K562 (cell line): ENCODE data around the gene FAM156A. TPM values are rescaled to one million over a fixed set of nuclear protein-coding genes. Genes with fewer than 3 reads are reported as not detected.

ENCODE experiments used
- ATAC-seq: fragments of 200-7000 bp; cut with Tn5 transposase; 3 replicates; pipeline ENCODE4 v1.9.1; 2020; ENCODE audit warnings: moderate library complexity
- BruUV-seq: library from RNA; stranded (reverse); fragments of 400-500 nt; replicated peaks from 2 replicates; lab custom pipeline; 2021; lab: Mats Ljungman, UMichigan
- CTCF ChIA-PET: fragments of 300-600 bp; formaldehyde crosslinking; extraction: SDS; loops from one replicate; lab custom pipeline; 2021; ENCODE audit warnings: low intra/inter-chr PET ratio; lab: Yijun Ruan, JAX
- POLR2A ChIA-PET: fragments of 300-600, 350-650 bp; sonication (Branson Sonifier 250); formaldehyde crosslinking; extraction: SDS; loops from one replicate; lab custom pipeline; 2021; ENCODE audit warnings: antibody characterized with exemption, inconsistent platforms; lab: Yijun Ruan, JAX
- DNase-seq, 4 experiments: peaks; one replicate each; pipeline versions ENCODE4 v3.0.0 to v3.0.0-alpha.2; 2011 to 2018; ENCODE audit warnings: low spot score in 3 of 4, mixed read lengths in 3 of 4; ENCODE audit errors: extremely low read depth in 1 of 4
- FAIRE-seq: peaks from 2 replicates; lab custom pipeline; 2011; peaks lifted over from hg19 to GRCh38; lab: Jason Lieb, UNC
- H2AFZ ChIP-seq: 2 replicates; pipeline ENCODE4 v1.6.0; 2011; ENCODE audit warnings: low read depth, low read length, control low read depth, inconsistent platforms
- H3K27ac ChIP-seq: fragments of 200-600 bp; 3 replicates; pipeline ENCODE4 v1.8.0; 2011; ENCODE audit warnings: low read depth, mild to moderate bottlenecking, control low read depth, inconsistent platforms, low read length, moderate library complexity, mixed read lengths; ENCODE audit errors: extremely low read depth
- H3K27me3 ChIP-seq, 2 experiments: fragments of 300-600 bp in 1 of 2; 2 replicates in 1 of 2; 3 replicates in 1 of 2; pipeline versions ENCODE4 v1.6.0 to v1.8.0; 2011; ENCODE audit warnings: inconsistent platforms in 2 of 2, low read length in 2 of 2, mild to moderate bottlenecking in 1 of 2, mixed read lengths in 1 of 2, moderate library complexity in 1 of 2; ENCODE audit not compliant: control insufficient read depth in 2 of 2, insufficient read depth in 2 of 2
- H3K36me3 ChIP-seq: fragments of 300-600 bp; 3 replicates; pipeline ENCODE4 v1.8.0; 2011; ENCODE audit warnings: mild to moderate bottlenecking, low read length, inconsistent platforms; ENCODE audit not compliant: control insufficient read depth, insufficient read depth
- H3K4me1 ChIP-seq, 2 experiments: fragments of 200-600 bp in 1 of 2; replicated peaks in 1 of 2; 2 replicates in 1 of 2; 3 replicates in 1 of 2; pipeline versions ENCODE4 v1.5.1 to v1.8.0; 2011; ENCODE audit warnings: inconsistent platforms in 2 of 2, low read length in 2 of 2, mild to moderate bottlenecking in 1 of 2, mixed read lengths in 1 of 2, moderate library complexity in 1 of 2; ENCODE audit not compliant: control insufficient read depth in 2 of 2, insufficient read depth in 2 of 2
- H3K4me2 ChIP-seq: 2 replicates; pipeline ENCODE4 v1.6.1; 2011; ENCODE audit warnings: low read length, control low read depth, inconsistent platforms, mixed read lengths; ENCODE audit not compliant: insufficient read depth
- H3K4me3 ChIP-seq: fragments of 200-600 bp; sonication (generic), shearing (Covaris generic); 2 replicates; pipeline ENCODE4 v1.5.1; 2016; ENCODE audit warnings: control low read depth, inconsistent platforms
- H3K79me2 ChIP-seq: fragments of 200-600 bp; 3 replicates; pipeline ENCODE4 v1.8.0; 2011; ENCODE audit warnings: low read length, inconsistent platforms; ENCODE audit not compliant: control insufficient read depth, insufficient read depth
- H3K9ac ChIP-seq, 2 experiments: 2 replicates each; pipeline versions ENCODE4 v1.6.0 to v1.6.1; 2011; ENCODE audit warnings: low read depth in 2 of 2, low read length in 2 of 2, control low read depth in 1 of 2, inconsistent platforms in 1 of 2, mild to moderate bottlenecking in 1 of 2, mixed read lengths in 1 of 2; ENCODE audit not compliant: insufficient read depth in 1 of 2
- H3K9me1 ChIP-seq: one replicate; pipeline ENCODE4 v1.6.0; 2011; ENCODE audit warnings: inconsistent platforms, mild to moderate bottlenecking, low read length, moderate library complexity; ENCODE audit not compliant: control insufficient read depth, insufficient read depth
- H3K9me3 ChIP-seq: replicated peaks from 2 replicates; pipeline ENCODE4 v1.5.1; 2011; ENCODE audit warnings: low read depth, low read length, inconsistent platforms; ENCODE audit not compliant: control insufficient read depth, insufficient read depth
- H4K20me1 ChIP-seq: replicated peaks from 2 replicates; pipeline ENCODE4 v1.6.1; 2011; ENCODE audit warnings: low read length, inconsistent platforms, mixed read lengths; ENCODE audit not compliant: control insufficient read depth, insufficient read depth
- CBFA2T2 ChIP-seq: fragments of 450-650 bp; conservative IDR thresholded peaks from 2 replicates; pipeline ENCODE4 v1.6.1; 2017; ENCODE audit warnings: mild to moderate bottlenecking
- ELF1 ChIP-seq: fragments of 200-800 bp; sonication (Bioruptor generic); IDR thresholded peaks from 2 replicates; pipeline ENCODE4 v1.6.1; 2016; ENCODE audit warnings: missing genetic modification characterization, missing compliant biosample characterization
- FUS ChIP-seq: fragments of 200-400 bp; formaldehyde crosslinking; optimal IDR thresholded peaks from 2 replicates; pipeline ENCODE3; 2017; ENCODE audit warnings: low read depth, low read length
- KLF1 ChIP-seq: fragments of 450-650 bp; IDR thresholded peaks from 2 replicates; pipeline ENCODE4 v1.6.1; 2016; ENCODE audit warnings: missing genetic modification characterization, missing compliant biosample characterization
- NFIC ChIP-seq: fragments of 450-650 bp; IDR thresholded peaks from 2 replicates; pipeline ENCODE4 v1.6.1; 2017; ENCODE audit warnings: mild to moderate bottlenecking, inconsistent platforms
- PCBP1 ChIP-seq: fragments of 200-400 bp; formaldehyde crosslinking; IDR thresholded peaks from 2 replicates; pipeline ENCODE4 v1.6.1; 2018; ENCODE audit warnings: mild to moderate bottlenecking, low read depth, low read length; ENCODE audit not compliant: poor library complexity, severe bottlenecking
- SNRNP70 ChIP-seq: fragments of 200-400 bp; formaldehyde crosslinking; optimal IDR thresholded peaks from 2 replicates; pipeline ENCODE3; 2017; ENCODE audit warnings: low read depth, low read length
- TEAD2 ChIP-seq: fragments of 450-650 bp; IDR thresholded peaks from 2 replicates; pipeline ENCODE4 v1.6.1; 2016; ENCODE audit warnings: missing genetic modification characterization, control low read depth, missing compliant biosample characterization
- TFAM ChIP-seq: fragments of 250-450 bp; sonication (Bioruptor Pico); conservative IDR thresholded peaks from 2 replicates; pipeline ENCODE4 v1.5.0; 2021; ENCODE audit warnings: mild to moderate bottlenecking, moderate library complexity
- ZBTB8A ChIP-seq: fragments of 450-650 bp; IDR thresholded peaks from 2 replicates; pipeline ENCODE4 v1.6.1; 2018; ENCODE audit warnings: mild to moderate bottlenecking, moderate library complexity; ENCODE audit not compliant: partially characterized antibody
- ZNF318 ChIP-seq, 2 experiments: fragments of 450-650 bp; IDR thresholded peaks; 2 replicates each; pipeline ENCODE4 v1.6.1; 2016; ENCODE audit warnings: mild to moderate bottlenecking in 2 of 2, borderline replicate concordance in 1 of 2, low read depth in 1 of 2, moderate library complexity in 1 of 2
- ZNF77 ChIP-seq: fragments of 250-450 bp; sonication (Bioruptor Pico); IDR thresholded peaks from 2 replicates; pipeline ENCODE4 v1.5.0; 2020
- WGBS: fragments of 100-300 bp; shearing (Covaris generic); methylation state at CpG from one replicate; pipeline ENCODE4 v1.1.6; 2016; ENCODE audit warnings: low coverage, mixed read lengths; ENCODE audit not compliant: insufficient coverage; ENCODE audit errors: missing lambda C conversion rate; 5-methylcytosine and 5-hydroxymethylcytosine counted together
- in situ Hi-C: fragments of 300-500 bp; cut with MboI; formaldehyde crosslinking; loops from 4 replicates; pipeline ENCODE4 v1.15.0; 2018; ENCODE audit warnings: inconsistent platforms, mixed read lengths
- intact Hi-C: fragments of 100-400 bp; cut with micrococcal nuclease; formaldehyde crosslinking; loops from 2 replicates; pipeline ENCODE4 v1.14.2; 2022
- polyA plus RNA-seq, 8 experiments: library from polyadenylated mRNA; depleted of rRNA in 4 of 8; stranded (reverse) in 5 of 8; unstranded in 3 of 8; fragments of >200 nt; fragmentation: Nextera tagmentation in 2 of 8; fragmentation: Illumina TruSeq in 1 of 8; extraction: Ambion mirVana in 2 of 8; extraction: Trizol in 1 of 8; gene quantifications; 2 replicates each; pipeline versions ENCODE4 v1.2.1 to v1.2.3, GENCODE V29; 2011 to 2014; ENCODE audit warnings: inconsistent platforms in 1 of 8, missing spikeins in 1 of 8
- total RNA-seq, 7 experiments: library from RNA; depleted of rRNA in 6 of 7; stranded (reverse); fragments of >200 nt in 6 of 7; fragmentation: Illumina TruSeq in 2 of 7; extraction: Trizol in 2 of 7; gene quantifications; 2 replicates each; pipeline versions ENCODE4 v1.2.1 to v1.2.3, GENCODE V29; 2011 to 2021; ENCODE audit warnings: low replicate concordance in 1 of 7

FAM156A gene
- total and polyA plus RNA-seq, 9 of the 15 experiments (the other 6 are each of a cell fraction or from before 2014, with no cell fraction given) = 1.9 to 20.3 (median 8.6) TPM

- CTCF ChIA-PET = interaction anchor here (0.7 kb wide), 1 partner anchor 10 kb away, joined by 3 read pairs; no protein-coding TSS in a partner anchor
- FAIRE-seq (no peak), ATAC-seq (no peak)
- TF ChIP-seq NFIC (no peak), KLF1 (no peak), CBFA2T2 (no peak), ZBTB8A (no peak), ZNF318 (IDR thresholded peaks at IDR 0.05; ENCODE audit: borderline replicate concordance in 1 of 2, low read depth in 1 of 2) (no peak), TEAD2 (tag) (no peak), SNRNP70 (no peak), FUS (no peak), PCBP1 (no peak), ELF1 (tag) (no peak), TFAM (CRISPR knock-in tag) (no peak), ZNF77 (no peak)
These were observed 45.7 kb upstream of the FAM156A start for GRCh38 chrX:53004038-53004437.

More at GRCh38 chrX:53004038-53004437, 45.7 kb upstream of the FAM156A start:
- Histone ChIP-seq H3K4me1 (no peaks in the 10 kb centered on the region), H3K27me3 (no peaks in the 10 kb centered on the region; a peak in 1 of 5 replicates), H4K20me1 (no peaks in the 10 kb centered on the region), H3K9me3 (no peaks in the 10 kb centered on the region), H3K9me1 (no peaks in the 10 kb centered on the region), H3K4me2 (no peak overlapping the region), H3K9ac (no peak overlapping the region), H3K27ac (no peak overlapping the region), H3K36me3 (no peaks in the 10 kb centered on the region), H3K4me3 (no peak overlapping the region), H2AFZ (no peak overlapping the region), H3K79me2 (no peaks in the 10 kb centered on the region)
- in situ Hi-C loops = no loop called here
- POLR2A ChIA-PET = no interaction called here
- no TSS peak for BruUV-seq
- no peak for DNase-seq
- 0% methylated on average over 2 of the region's 4 CpGs for WGBS
- intact Hi-C loops = no loop called here
